ENCODE results near the gene LARP1.

DNA sequence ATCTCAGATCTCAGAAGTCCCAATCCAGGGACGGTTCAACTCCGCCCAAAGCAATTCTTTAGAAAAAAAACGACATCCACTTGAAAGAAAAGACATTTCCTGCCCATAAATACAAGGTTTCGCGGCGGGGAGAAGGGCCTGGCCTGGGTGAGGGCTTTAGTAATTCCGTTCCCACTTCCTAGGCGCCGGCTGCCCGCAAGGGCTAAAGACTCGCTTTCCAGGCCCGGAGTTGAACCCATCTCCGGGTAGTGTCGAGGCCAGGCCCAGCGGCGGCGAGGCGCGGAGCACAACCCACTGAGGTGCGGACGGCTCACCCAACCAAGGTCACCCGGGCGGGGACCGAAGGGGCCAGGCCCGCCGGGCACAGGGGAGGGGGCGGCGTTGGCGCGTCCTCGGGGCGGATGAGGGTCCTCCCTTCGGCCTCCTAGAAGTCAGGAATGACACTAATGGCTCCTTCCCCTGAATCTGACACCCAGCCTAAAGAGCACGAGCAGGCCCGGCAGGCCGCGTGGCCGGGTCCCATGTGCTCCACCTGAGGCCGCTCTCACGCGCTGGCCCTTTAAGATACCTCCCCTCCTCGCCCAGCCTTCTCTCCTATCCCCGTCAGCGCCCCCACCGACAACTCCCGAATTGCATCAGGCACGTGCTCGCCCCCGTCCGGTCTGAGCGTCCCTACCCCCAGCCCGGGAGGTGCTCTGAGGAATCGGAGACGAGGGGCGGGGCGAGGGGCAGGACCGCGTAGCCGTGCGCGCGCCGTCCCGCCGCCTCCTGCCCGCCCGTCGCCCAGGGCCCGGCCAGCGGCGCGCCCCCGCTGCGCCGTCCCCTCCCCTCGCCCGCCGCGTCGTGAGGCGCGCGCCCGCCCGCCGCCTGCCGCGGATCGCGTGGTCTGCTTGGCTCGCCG is 467 bp upstream of the LARP1 start:
- no peak for TF ChIP-seq EP300 (IDR thresholded peaks at IDR 0.05; ENCODE audit: borderline replicate concordance)
- no peak for TF ChIP-seq FOXM1 (IDR thresholded peaks at IDR 0.05; ENCODE audit: borderline replicate concordance, low read depth)

All from Ishikawa (cell line).